GM19468 (cell line): ENCODE results near the gene PPP1R14C.
"Not testable (repeated sequence)": the region's sequence is repeated elsewhere in the genome, so short reads cannot be mapped to it uniquely, and the experiment has no call there.

Source experiments
- ATAC-seq: cut with Tn5 transposase; IDR thresholded peaks from one replicate; pipeline ENCODE4 v1.9.1; 2021; ENCODE audit warnings: mild to moderate bottlenecking, moderate library complexity, moderate number of reproducible peaks; ENCODE audit not compliant: unreplicated experiment; ENCODE audit errors: extremely low read depth

Gene PPP1R14C

DNA sequence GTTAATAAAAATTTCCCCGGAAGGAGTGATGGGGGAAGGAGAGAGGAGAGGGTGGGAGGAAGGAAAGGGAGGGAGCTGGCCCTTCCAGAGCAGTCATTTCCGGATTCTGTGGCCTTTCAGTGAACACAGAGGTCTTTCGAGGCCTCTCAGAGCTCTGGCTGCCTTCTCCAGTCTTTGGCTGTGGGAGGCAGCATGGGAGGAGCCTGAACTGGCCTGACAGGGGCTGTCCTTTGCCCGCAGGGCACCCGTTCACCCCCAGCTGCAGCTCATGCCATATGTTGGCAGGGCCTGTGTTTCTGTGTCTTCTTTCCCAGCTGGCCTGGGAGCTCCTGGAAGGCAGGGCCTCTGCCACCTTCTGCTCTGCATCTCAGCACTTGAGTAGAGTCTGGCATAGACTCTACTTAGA lies 95.5 kb downstream of the PPP1R14C start:
- no peak for ATAC-seq

GRCh38 chr6:150238846-150239407 lies 96.1 kb downstream of the PPP1R14C start:
- no peak for ATAC-seq

DNA sequence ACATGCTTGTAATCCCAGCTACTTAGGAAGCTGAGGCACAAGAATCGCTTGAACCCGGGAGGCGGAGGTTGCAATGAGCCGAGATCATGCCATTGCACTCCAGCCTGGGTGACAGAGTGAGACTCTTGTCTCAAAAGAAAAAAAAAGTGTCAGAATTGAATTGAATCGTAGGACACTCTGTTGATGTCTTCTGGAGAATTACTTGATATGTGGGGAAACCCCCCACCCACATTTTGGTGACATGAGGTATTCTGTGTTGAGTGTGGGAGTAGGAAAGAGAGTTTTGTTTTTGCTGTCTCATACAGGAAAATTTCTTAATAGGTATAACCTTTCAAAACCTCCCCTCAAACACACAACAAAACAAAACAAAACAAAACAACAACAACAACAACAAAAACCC lies 98.9 kb downstream of the PPP1R14C start:
- ATAC-seq, result not testable (repeated sequence)

DNA sequence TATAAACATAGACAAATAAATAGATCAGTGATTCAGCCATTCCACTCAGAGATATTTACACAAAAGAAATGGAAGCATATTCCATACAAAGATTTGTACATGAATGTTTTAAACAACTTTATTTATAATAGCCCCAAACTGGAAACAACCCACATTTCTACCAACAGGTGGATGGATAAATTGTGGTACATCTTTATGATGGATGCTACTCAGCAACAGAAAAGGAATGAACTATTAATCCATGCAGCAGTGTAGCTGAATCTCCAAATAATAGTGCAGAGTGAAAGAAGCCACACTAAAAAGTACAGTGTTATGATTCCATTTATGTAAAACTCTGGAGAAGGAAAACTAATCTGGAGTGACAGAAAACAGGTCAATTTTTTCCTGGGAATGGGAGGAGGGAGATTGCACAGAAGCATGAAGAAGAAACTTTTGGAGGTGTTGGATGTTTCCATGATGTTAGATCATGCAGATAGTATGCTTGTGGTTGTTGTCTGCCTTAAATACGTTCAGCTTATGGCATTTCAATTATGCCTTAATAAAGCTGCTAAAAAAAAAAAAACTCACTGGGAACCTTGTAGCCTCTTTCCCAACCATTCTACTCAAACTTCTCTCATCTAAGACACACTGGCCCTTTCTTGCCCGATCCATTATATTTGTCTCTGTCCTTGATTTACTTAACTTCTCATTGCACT lies 100.9 kb downstream of the PPP1R14C start:
- ATAC-seq, result no peak

- no peak for ATAC-seq
Measured at GRCh38 chr6:150245148-150245935, 102.5 kb downstream of the PPP1R14C start.

DNA sequence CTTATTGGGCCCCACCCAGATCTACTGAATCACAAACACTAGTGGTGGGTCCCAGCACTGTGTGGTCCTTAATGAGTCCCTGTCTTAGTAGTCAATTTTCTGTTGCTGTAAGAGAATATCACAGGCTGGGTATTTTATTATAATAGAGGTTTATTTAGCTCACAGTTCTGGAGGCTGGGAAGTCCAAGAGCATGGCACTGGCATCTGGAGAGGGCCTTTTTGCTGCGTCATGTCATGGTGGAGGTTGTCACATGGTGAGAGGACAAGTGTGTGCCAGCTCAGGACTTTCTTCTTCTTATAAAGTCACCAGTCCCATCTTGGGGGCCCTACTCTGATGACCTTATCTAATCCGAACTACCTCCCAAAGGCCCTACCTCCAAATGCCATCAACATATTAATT lies 105.0 kb downstream of the PPP1R14C start:
- ATAC-seq, result no peak

DNA sequence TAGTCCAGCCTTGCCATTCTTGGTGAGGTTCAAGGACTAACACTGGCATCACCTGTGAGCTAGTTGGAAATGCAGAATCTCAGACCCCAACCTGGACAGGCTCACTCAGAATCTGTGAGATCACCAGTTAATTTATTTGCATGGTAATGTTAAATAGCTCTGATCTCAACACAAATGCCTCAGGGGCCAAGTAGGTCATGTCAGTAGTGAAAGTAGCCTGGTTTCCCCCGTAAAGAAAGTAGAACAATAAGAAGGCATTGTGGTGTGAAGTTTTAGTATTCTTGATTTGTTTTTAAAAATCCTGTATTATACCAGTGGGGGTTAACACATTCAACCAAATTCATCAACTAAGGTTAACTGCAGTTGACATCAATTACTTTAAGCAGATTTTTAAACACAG lies 105.5 kb downstream of the PPP1R14C start:
- no peak for ATAC-seq

DNA sequence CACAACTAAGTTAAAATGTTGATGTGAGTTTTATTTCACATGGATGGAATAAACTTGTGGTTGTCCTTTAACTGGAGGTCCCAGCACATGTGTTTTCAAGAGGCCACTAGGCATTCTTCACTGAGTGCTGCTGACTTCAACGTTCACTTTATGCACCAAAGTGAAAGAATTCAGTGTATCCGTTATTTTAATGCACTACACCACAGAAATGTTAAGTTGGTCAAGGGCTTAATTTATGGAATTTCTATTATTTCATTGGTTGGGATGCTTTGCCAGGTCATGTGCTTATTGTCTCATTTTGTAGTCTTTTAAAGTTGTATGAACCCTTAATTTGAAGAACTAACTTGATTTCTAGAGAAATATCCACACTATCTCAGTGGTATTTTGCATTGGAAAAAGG lies 106.4 kb downstream of the PPP1R14C start:
- ATAC-seq, result no peak

- ATAC-seq, result no peak
Measured at GRCh38 chr6:150250826-150251225, 108.0 kb downstream of the PPP1R14C start.

- no peak for ATAC-seq
Measured at GRCh38 chr6:150251566-150252186, 108.8 kb downstream of the PPP1R14C start.

- no peak for ATAC-seq
Measured at GRCh38 chr6:150252714-150253444, 110.0 kb downstream of the PPP1R14C start.

DNA sequence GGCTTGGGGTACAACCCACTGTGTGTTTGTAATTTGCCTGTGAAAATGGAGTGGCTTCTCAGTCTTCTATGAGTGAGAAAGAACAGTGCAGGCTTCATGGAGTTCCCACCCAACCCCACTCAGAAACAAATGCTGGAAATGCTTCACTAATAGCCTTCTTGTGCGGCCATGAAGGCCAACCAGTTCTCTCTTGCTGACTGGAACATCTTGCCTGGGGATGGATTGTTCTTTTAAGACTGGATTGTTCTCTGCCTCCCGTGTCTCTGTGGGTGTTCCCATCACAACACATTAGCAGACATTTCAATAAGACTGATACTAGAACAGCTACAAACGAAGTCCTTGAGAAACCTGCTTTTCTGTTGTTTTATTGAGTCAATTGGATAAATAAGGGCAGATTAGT lies 110.6 kb downstream of the PPP1R14C start:
- no peak for ATAC-seq

- ATAC-seq, result no peak
Measured at GRCh38 chr6:150254770-150255169, 111.9 kb downstream of the PPP1R14C start.

DNA sequence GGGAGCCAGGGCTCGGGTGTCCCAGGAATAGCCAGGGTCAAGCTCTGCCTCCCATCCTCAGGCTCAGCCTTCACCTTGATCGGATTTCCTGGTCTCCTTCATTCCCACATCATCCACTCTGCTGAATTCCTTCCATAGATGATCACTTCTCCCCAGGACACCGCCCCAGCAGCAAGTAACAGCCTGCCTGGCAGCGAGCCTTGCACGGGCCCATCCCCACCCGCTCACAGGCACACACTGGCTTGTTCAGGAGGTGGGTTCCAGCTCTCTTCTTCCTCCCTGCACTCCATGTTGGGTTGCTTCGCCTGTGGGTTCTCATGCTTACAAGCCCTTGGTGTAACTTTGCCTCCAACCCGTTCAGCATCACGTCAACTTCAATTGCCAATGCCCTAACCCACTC lies 113.0 kb downstream of the PPP1R14C start:
- ATAC-seq, result no peak

- no peak for ATAC-seq
Measured at GRCh38 chr6:150256618-150257272, 113.9 kb downstream of the PPP1R14C start.

- no peak for ATAC-seq
Measured at GRCh38 chr6:150258381-150258780, 115.5 kb downstream of the PPP1R14C start.

DNA sequence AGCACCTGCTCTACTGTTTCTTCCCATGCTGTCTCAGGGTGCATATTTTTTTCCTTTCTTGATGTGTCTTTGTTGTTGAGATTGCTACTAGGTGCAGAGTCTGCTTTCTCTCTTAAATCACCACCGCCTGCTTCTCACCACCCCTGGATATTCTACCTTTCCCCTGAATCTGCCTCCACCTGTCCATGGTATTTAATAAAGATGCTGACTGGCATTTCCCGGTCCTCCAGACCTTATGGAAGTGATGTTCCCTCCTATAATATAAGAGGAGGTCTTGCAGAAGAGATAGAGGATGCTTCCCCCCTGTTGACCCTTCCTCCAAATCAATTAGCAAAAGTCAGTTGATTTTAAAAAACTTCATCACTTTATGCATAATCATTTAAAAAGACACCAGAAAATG lies 118.1 kb downstream of the PPP1R14C start:
- no peak for ATAC-seq

- no peak for ATAC-seq
Measured at GRCh38 chr6:150261997-150262697, 119.3 kb downstream of the PPP1R14C start.

DNA sequence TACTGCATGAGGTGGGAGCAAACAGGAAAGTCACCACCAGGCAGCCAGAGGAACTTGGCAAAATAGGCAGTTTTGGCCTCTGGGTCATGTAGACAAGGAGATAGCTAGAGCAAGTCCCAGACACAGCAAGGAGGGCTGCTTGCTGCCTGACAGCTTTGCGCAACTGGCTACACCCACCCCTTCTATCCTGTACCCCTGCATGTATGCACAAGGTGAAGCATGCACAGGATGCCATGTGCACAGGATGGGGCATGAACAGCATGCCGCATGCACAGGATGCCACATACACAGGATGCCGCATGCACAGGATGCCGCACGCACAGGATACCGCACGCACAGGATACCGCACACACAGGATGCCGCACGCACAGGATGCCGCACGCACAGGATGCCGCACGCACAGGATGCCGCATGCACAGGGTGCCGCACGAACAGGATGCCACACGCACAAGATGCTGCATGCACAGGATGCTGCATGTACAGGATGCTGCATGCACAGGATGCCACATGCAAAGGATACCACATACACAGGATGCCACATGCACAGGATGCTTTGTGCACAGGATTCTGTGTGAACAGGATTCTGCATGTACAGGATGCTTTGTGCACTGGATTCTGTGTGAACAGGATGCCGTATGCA lies 121.0 kb downstream of the PPP1R14C start:
- no peak for ATAC-seq
